WTC11 (cell line): ENCODE results near the gene CHRM2. TPM values are rescaled to one million over a fixed set of nuclear protein-coding genes. Genes with fewer than 3 reads are reported as not detected.

Experiments used
- ATAC-seq: fragments of 200-7000 bp; cut with Tn5 transposase; 2 replicates; pipeline ENCODE4 v1.10.0; 2021; ENCODE audit warnings: mild to moderate bottlenecking, moderate library complexity
- CTCF ChIA-PET: fragments of 300-600 bp; sonication (Branson Sonifier 250); formaldehyde crosslinking; loops from one replicate; lab custom pipeline; 2021; ENCODE audit warnings: antibody characterized with exemption; lab: Charles Lee
- POLR2A ChIA-PET: fragments of 350-600 bp; sonication (Branson Sonifier 250); formaldehyde crosslinking; loops from one replicate; lab custom pipeline; 2021; ENCODE audit warnings: antibody characterized with exemption; lab: Charles Lee
- DNase-seq: peaks from one replicate; pipeline ENCODE4 v3.0.0; 2021; ENCODE audit warnings: low spot score
- H3K27ac Mint-ChIP-seq: 2 replicates; pipeline ENCODE4 v1.8.0; 2021; ENCODE audit warnings: mixed read lengths
- H3K27me3 Mint-ChIP-seq: 2 replicates; pipeline ENCODE4 v1.8.0; 2021; ENCODE audit warnings: low read depth, mild to moderate bottlenecking, moderate library complexity, mixed read lengths
- H3K36me3 Mint-ChIP-seq: 2 replicates; pipeline ENCODE4 v1.8.0; 2021; ENCODE audit warnings: mixed read lengths
- H3K4me1 Mint-ChIP-seq: 2 replicates; pipeline ENCODE4 v1.8.0; 2022; ENCODE audit warnings: mixed read lengths
- H3K4me3 Mint-ChIP-seq: 2 replicates; pipeline ENCODE4 v1.8.0; 2021; ENCODE audit warnings: mild to moderate bottlenecking, moderate library complexity, mixed read lengths
- H3K9me3 Mint-ChIP-seq: 2 replicates; pipeline ENCODE4 v1.8.0; 2021; ENCODE audit warnings: mixed read lengths
- ATF3 ChIP-seq: sonication (generic); formaldehyde crosslinking; conservative IDR thresholded peaks from 2 replicates; pipeline ENCODE4 v1.8.1; 2022; ENCODE audit warnings: mild to moderate bottlenecking, missing genetic modification reagents
- CREM ChIP-seq: sonication (generic); formaldehyde crosslinking; IDR thresholded peaks from 2 replicates; pipeline ENCODE4 v1.8.1; 2022; ENCODE audit warnings: mild to moderate bottlenecking, missing genetic modification reagents, moderate library complexity
- ESRRA ChIP-seq: sonication (generic); formaldehyde crosslinking; IDR thresholded peaks from 2 replicates; pipeline ENCODE4 v1.8.1; 2022; ENCODE audit warnings: mild to moderate bottlenecking, missing genetic modification reagents, borderline replicate concordance
- FOXP1 ChIP-seq: sonication (generic); formaldehyde crosslinking; IDR thresholded peaks from 2 replicates; pipeline ENCODE4 v1.8.0; 2022; ENCODE audit warnings: missing genetic modification reagents, mild to moderate bottlenecking, moderate library complexity, borderline replicate concordance
- IRF2 ChIP-seq: sonication (generic); formaldehyde crosslinking; IDR thresholded peaks from 2 replicates; pipeline ENCODE4 v1.8.0; 2022; ENCODE audit warnings: low read depth, missing genetic modification reagents, borderline replicate concordance
- NFATC4 ChIP-seq: fragments of 250-450 bp; sonication (Bioruptor Pico); IDR thresholded peaks from 2 replicates; pipeline ENCODE4 v1.9.0; 2021; ENCODE audit warnings: mild to moderate bottlenecking
- NR3C1 ChIP-seq: sonication (generic); formaldehyde crosslinking; conservative IDR thresholded peaks from 2 replicates; pipeline ENCODE4 v1.8.1; 2023; ENCODE audit warnings: low read depth, mild to moderate bottlenecking, missing genetic modification reagents
- RELA ChIP-seq: sonication (generic); formaldehyde crosslinking; IDR thresholded peaks from 2 replicates; pipeline ENCODE4 v1.8.1; 2022; ENCODE audit warnings: missing genetic modification reagents, mild to moderate bottlenecking, borderline replicate concordance
- TCF7 ChIP-seq: sonication (generic); formaldehyde crosslinking; IDR thresholded peaks from 2 replicates; pipeline ENCODE4 v1.8.0; 2022; ENCODE audit warnings: mild to moderate bottlenecking, low read depth, missing genetic modification reagents, moderate library complexity
- ZBTB21 ChIP-seq: sonication (generic); formaldehyde crosslinking; IDR thresholded peaks from 2 replicates; pipeline ENCODE4 v1.8.1; 2023; ENCODE audit warnings: mild to moderate bottlenecking, missing genetic modification reagents, borderline replicate concordance
- ZNF121 ChIP-seq: sonication (generic); formaldehyde crosslinking; IDR thresholded peaks from 2 replicates; pipeline ENCODE4 v1.8.0; 2023; ENCODE audit warnings: missing genetic modification reagents
- ZNF232 ChIP-seq: sonication (generic); formaldehyde crosslinking; IDR thresholded peaks from 2 replicates; pipeline ENCODE4 v1.8.0; 2022; ENCODE audit warnings: mild to moderate bottlenecking, missing genetic modification reagents
- ZNF317 ChIP-seq: sonication (generic); formaldehyde crosslinking; IDR thresholded peaks from 2 replicates; pipeline ENCODE4 v1.8.1; 2023; ENCODE audit warnings: low read depth, mild to moderate bottlenecking, moderate library complexity, missing genetic modification reagents, borderline replicate concordance
- ZNF396 ChIP-seq: fragments of 250-450 bp; sonication (Bioruptor Pico); IDR thresholded peaks from 2 replicates; pipeline ENCODE4 v1.8.0; 2021; ENCODE audit warnings: mild to moderate bottlenecking, moderate library complexity, borderline replicate concordance
- ZNF532 ChIP-seq: fragments of 250-450 bp; sonication (Bioruptor Pico); IDR thresholded peaks from 2 replicates; pipeline ENCODE4 v1.9.0; 2021; ENCODE audit warnings: mild to moderate bottlenecking, borderline replicate concordance
- total RNA-seq: library from RNA; stranded (reverse); gene quantifications from 3 replicates; pipeline ENCODE4 v1.2.3, GENCODE V29; 2021
- TF ChIP-seq, protein P1 (sequence below): sonication (generic); formaldehyde crosslinking; IDR thresholded peaks from 2 replicates; pipeline ENCODE4 v1.8.1; 2023; ENCODE audit warnings: mild to moderate bottlenecking, missing genetic modification reagents
- TF ChIP-seq, protein P2 (sequence below): sonication (generic); formaldehyde crosslinking; IDR thresholded peaks from 2 replicates; pipeline ENCODE4 v1.8.0; 2022; ENCODE audit warnings: missing genetic modification reagents
- TF ChIP-seq, protein P3 (sequence below): sonication (generic); formaldehyde crosslinking; IDR thresholded peaks from 2 replicates; pipeline ENCODE4 v1.8.1; 2023; ENCODE audit warnings: mild to moderate bottlenecking, missing genetic modification reagents

CHRM2 gene
- total RNA-seq, 1 experiment from 2014 or later = 0.15 TPM

- TF ChIP-seq, protein P1, sequence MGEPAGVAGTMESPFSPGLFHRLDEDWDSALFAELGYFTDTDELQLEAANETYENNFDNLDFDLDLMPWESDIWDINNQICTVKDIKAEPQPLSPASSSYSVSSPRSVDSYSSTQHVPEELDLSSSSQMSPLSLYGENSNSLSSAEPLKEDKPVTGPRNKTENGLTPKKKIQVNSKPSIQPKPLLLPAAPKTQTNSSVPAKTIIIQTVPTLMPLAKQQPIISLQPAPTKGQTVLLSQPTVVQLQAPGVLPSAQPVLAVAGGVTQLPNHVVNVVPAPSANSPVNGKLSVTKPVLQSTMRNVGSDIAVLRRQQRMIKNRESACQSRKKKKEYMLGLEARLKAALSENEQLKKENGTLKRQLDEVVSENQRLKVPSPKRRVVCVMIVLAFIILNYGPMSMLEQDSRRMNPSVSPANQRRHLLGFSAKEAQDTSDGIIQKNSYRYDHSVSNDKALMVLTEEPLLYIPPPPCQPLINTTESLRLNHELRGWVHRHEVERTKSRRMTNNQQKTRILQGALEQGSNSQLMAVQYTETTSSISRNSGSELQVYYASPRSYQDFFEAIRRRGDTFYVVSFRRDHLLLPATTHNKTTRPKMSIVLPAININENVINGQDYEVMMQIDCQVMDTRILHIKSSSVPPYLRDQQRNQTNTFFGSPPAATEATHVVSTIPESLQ (CRISPR knock-in tag) = no peak
- TF ChIP-seq ZNF121 = no peak
- TF ChIP-seq RELA (CRISPR knock-in tag) = no peak
- TF ChIP-seq, protein P2, sequence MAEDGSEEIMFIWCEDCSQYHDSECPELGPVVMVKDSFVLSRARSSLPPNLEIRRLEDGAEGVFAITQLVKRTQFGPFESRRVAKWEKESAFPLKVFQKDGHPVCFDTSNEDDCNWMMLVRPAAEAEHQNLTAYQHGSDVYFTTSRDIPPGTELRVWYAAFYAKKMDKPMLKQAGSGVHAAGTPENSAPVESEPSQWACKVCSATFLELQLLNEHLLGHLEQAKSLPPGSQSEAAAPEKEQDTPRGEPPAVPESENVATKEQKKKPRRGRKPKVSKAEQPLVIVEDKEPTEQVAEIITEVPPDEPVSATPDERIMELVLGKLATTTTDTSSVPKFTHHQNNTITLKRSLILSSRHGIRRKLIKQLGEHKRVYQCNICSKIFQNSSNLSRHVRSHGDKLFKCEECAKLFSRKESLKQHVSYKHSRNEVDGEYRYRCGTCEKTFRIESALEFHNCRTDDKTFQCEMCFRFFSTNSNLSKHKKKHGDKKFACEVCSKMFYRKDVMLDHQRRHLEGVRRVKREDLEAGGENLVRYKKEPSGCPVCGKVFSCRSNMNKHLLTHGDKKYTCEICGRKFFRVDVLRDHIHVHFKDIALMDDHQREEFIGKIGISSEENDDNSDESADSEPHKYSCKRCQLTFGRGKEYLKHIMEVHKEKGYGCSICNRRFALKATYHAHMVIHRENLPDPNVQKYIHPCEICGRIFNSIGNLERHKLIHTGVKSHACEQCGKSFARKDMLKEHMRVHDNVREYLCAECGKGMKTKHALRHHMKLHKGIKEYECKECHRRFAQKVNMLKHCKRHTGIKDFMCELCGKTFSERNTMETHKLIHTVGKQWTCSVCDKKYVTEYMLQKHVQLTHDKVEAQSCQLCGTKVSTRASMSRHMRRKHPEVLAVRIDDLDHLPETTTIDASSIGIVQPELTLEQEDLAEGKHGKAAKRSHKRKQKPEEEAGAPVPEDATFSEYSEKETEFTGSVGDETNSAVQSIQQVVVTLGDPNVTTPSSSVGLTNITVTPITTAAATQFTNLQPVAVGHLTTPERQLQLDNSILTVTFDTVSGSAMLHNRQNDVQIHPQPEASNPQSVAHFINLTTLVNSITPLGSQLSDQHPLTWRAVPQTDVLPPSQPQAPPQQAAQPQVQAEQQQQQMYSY (CRISPR knock-in tag) = no peak
- no peak for TF ChIP-seq ESRRA (CRISPR knock-in tag)
- TF ChIP-seq ZNF532 = no peak
- no peak for TF ChIP-seq NR3C1 (CRISPR knock-in tag)
- TF ChIP-seq CREM = no peak
- no peak for TF ChIP-seq ATF3 (CRISPR knock-in tag)
- no peak for TF ChIP-seq IRF2
These were observed 134.6 kb downstream of the CHRM2 start (continued) for GRCh38 chr7:137003086-137003485.

- Mint-ChIP-seq H3K4me3 (no peak overlapping the region), H3K27ac (no peak overlapping the region), H3K27me3 (peaks cover 16% of the 10 kb centered on the region), H3K4me1 (peaks cover 12% of the 10 kb centered on the region), H3K36me3 (no peaks in the 10 kb centered on the region), H3K9me3 (no peaks in the 10 kb centered on the region)
- ATAC-seq = no peak
- ChIA-PET CTCF (no interaction called here), POLR2A (no interaction called here)
- no peak for DNase-seq
- TF ChIP-seq ZBTB21 (CRISPR knock-in tag) (no peak), ESRRA (CRISPR knock-in tag) (no peak)
These were observed 135.1 kb downstream of the CHRM2 start for GRCh38 chr7:137003566-137003965.

- CTCF ChIA-PET = no interaction called here
- Mint-ChIP-seq H3K36me3 (no peaks in the 10 kb centered on the region), H3K27ac (no peak overlapping the region), H3K27me3 (peaks cover 13% of the 10 kb centered on the region), H3K4me3 (no peak overlapping the region), H3K4me1 (peaks cover 9% of the 10 kb centered on the region), H3K9me3 (no peaks in the 10 kb centered on the region)
- DNase-seq = no peak
- no peak for ATAC-seq
- POLR2A ChIA-PET = no interaction called here
- no peak for TF ChIP-seq FOXP1 (CRISPR knock-in tag)
- no peak for TF ChIP-seq ZNF232 (CRISPR knock-in tag)
- no peak for TF ChIP-seq ZNF317 (CRISPR knock-in tag)
- no peak for TF ChIP-seq ZNF396 (CRISPR knock-in tag)
- TF ChIP-seq, protein P2 (CRISPR knock-in tag) = no peak
- TF ChIP-seq NFATC4 (CRISPR knock-in tag) = no peak
- no peak for TF ChIP-seq TCF7 (CRISPR knock-in tag)
- TF ChIP-seq, protein P3, sequence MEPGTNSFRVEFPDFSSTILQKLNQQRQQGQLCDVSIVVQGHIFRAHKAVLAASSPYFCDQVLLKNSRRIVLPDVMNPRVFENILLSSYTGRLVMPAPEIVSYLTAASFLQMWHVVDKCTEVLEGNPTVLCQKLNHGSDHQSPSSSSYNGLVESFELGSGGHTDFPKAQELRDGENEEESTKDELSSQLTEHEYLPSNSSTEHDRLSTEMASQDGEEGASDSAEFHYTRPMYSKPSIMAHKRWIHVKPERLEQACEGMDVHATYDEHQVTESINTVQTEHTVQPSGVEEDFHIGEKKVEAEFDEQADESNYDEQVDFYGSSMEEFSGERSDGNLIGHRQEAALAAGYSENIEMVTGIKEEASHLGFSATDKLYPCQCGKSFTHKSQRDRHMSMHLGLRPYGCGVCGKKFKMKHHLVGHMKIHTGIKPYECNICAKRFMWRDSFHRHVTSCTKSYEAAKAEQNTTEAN = no peak
These were observed 137.4 kb downstream of the CHRM2 start for GRCh38 chr7:137005873-137006272.
